GM12875 (cell line): Measurements from ENCODE around the gene TOR2A.

Experiments
- H3K4me3 ChIP-seq: one replicate; pipeline ENCODE4 v1.5.1; 2011; ENCODE audit warnings: low read depth, low read length, control low read depth
- CTCF ChIP-seq: IDR thresholded peaks from 2 replicates; pipeline ENCODE4 v1.5.1; 2011; ENCODE audit warnings: low read depth, mild to moderate bottlenecking, control low read depth, inconsistent platforms, low read length, moderate library complexity, borderline replicate concordance; ENCODE audit not compliant: insufficient read depth

Gene TOR2A

DNA sequence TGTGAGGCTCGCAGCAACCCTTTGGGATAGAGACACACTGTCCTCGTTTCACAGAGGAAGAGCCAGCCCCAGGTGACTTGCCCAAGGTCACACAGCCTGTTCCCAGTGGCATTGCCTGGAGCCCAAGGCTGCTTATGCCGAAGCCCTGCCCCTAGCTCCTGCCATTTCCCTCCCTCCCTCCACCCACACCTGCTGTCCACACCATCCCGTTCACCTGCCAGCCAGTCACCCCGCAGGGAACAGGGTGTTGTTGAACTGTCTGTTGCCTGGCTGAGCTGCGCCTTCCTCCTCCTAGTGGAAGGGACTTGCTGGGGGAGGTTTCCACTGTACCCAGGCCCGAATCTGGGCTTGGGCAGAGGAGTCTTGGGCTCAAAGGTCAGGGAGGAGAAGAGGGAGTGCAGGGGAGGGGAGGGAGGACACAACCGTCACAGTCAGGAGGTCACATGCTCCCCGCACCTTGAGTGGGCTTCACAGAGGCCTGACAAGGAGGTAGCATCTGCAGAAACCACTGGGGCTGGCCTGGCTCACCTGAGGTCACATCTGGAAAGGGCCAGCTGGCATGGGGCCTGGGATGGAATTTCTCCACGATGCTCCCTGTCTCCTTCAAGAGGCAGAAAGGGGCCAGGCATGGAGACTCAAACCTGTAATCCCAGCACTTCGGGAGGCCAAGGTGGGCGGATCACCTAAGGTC lies 12.9 kb downstream of the TOR2A start:
- TF ChIP-seq CTCF, result no peak
- H3K4me3 ChIP-seq, result no peak overlapping the region

GRCh38 chr9:127721391-127721821 lies 13.7 kb downstream of the TOR2A start:
- no peak overlapping the region for H3K4me3 ChIP-seq
- TF ChIP-seq CTCF, result no peak

- no peak overlapping the region for H3K4me3 ChIP-seq
- TF ChIP-seq CTCF, result no peak
Measured at GRCh38 chr9:127720865-127721227, 14.2 kb downstream of the TOR2A start.

GRCh38 chr9:127720031-127720864 lies 14.8 kb downstream of the TOR2A start:
- no peak overlapping the region for H3K4me3 ChIP-seq
- TF ChIP-seq CTCF, result no peak

- TF ChIP-seq CTCF, result no peak
Measured at GRCh38 chr9:127717766-127718165, 17.3 kb downstream of the TOR2A start.

DNA sequence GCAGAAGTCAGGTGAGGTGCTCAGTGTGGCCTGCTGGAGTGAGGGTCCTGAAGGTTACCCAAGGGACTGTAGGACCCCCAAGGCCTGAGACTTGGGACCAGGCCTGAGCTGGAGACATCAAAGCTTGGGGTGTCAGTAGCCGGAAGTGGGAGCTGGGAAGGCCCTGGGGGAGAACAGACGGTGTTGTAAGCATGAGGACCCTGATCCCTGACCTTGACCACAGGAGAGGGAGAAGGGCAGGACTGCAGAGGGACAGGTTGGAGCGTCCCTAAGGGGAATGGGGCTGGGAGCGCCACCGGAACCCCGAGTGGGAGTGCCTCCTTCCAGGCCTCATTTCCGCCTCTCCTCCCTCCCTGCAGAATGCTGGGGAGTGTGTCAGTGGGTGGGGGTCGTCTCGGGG lies 18.7 kb downstream of the TOR2A start:
- no peak overlapping the region for H3K4me3 ChIP-seq
- TF ChIP-seq CTCF, result no peak

More at GRCh38 chr9:127717766-127718165, 17.3 kb downstream of the TOR2A start:
- no peak overlapping the region for H3K4me3 ChIP-seq
